Brain microvascular endothelial cell (primary cell): ENCODE data around the gene ITIH1.

Experiments used
- DNase-seq: peaks from one replicate; pipeline ENCODE4 v3.0.0-alpha.2; 2020
- H3K27ac ChIP-seq: fragments of 250-450 bp; sonication (Bioruptor Pico); 2 replicates; pipeline ENCODE4 v1.5.1; 2020; ENCODE audit warnings: mild to moderate bottlenecking, moderate library complexity
- H3K27me3 ChIP-seq: fragments of 250-450 bp; sonication (Bioruptor Pico); replicated peaks from 2 replicates; pipeline ENCODE4 v1.5.1; 2020; ENCODE audit warnings: mild to moderate bottlenecking
- H3K36me3 ChIP-seq: fragments of 250-450 bp; sonication (Bioruptor Pico); replicated peaks from 2 replicates; pipeline ENCODE4 v1.5.1; 2020; ENCODE audit warnings: mild to moderate bottlenecking
- H3K4me3 ChIP-seq: 2 replicates; pipeline ENCODE4 v1.5.1; 2011; ENCODE audit warnings: low read depth, mild to moderate bottlenecking, control low read depth, low read length, moderate library complexity
- in situ Hi-C: cut with HindIII; loops from 2 replicates; pipeline ENCODE4 v1.10.0; 2017; ENCODE audit warnings: low sequenced_read_pairs, low pct_ligation_motif_present
- TF ChIP-seq, protein P1 (sequence below): IDR thresholded peaks from 2 replicates; pipeline ENCODE4 v1.5.1; 2011; ENCODE audit warnings: low read depth, mild to moderate bottlenecking, moderate library complexity, low read length, control low read depth, inconsistent platforms; ENCODE audit errors: missing control alignments

ITIH1 gene

DNA sequence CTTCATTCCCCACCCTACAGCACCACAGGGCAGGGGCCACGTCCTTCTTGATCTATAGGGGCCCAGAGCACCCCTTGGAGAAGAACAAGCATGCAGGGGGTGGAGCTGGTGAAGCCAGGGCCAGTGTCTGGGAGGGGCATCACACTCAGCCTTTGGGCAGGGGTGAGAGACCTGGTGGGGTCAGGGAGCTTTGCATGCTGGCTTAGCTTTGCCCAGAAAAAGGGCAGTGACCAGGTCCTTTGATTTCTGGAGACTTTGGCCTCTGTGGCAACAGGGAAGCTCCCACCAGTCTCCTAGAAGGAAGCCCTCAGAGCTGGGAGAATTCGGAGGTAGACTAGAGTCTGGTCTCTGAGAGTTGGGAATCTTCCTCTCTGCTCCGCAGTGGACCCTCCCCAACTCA is 52.1 kb downstream of the ITIH1 start:
- no peak for DNase-seq
- no peak overlapping the region for H3K27ac ChIP-seq
- TF ChIP-seq, protein P1, sequence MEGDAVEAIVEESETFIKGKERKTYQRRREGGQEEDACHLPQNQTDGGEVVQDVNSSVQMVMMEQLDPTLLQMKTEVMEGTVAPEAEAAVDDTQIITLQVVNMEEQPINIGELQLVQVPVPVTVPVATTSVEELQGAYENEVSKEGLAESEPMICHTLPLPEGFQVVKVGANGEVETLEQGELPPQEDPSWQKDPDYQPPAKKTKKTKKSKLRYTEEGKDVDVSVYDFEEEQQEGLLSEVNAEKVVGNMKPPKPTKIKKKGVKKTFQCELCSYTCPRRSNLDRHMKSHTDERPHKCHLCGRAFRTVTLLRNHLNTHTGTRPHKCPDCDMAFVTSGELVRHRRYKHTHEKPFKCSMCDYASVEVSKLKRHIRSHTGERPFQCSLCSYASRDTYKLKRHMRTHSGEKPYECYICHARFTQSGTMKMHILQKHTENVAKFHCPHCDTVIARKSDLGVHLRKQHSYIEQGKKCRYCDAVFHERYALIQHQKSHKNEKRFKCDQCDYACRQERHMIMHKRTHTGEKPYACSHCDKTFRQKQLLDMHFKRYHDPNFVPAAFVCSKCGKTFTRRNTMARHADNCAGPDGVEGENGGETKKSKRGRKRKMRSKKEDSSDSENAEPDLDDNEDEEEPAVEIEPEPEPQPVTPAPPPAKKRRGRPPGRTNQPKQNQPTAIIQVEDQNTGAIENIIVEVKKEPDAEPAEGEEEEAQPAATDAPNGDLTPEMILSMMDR, result no peak
- no peak overlapping the region for H3K4me3 ChIP-seq
- no peaks in the 10 kb centered on the region for H3K27me3 ChIP-seq
- in situ Hi-C loops, result no loop called here
- H3K36me3 ChIP-seq, result no peaks in the 10 kb centered on the region

DNA sequence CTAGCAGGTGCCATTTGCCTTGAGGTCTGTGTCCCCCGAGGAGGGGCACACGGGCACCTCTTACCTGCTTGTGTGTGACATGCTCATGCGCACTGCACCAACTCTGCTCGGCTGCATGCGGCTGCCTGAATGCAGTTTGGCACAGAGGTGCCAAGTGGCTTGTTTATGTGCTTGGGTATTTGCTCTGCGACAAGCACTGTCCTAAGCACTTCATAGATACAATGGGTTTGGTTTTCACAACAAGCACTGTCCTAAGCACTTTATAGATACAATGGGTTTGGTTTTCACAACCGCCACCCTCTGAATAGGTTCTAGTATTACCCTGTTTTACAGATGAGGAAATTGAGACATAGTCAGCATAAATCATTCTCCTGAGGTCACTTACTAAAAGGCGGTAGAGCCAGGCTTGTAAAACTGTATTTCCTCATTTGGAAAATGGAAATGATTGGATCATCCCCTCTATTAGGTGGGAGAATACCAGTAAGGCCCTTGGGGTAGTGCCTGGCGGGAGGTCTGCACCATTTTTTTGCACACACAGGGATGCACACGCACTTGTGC is 52.6 kb downstream of the ITIH1 start:
- no peak for DNase-seq
- in situ Hi-C loops, result no loop called here
- Histone ChIP-seq H3K36me3 (no peaks in the 10 kb centered on the region), H3K4me3 (no peak overlapping the region), H3K27ac (no peak overlapping the region), H3K27me3 (no peaks in the 10 kb centered on the region)
- TF ChIP-seq, protein P1, result no peak

DNA sequence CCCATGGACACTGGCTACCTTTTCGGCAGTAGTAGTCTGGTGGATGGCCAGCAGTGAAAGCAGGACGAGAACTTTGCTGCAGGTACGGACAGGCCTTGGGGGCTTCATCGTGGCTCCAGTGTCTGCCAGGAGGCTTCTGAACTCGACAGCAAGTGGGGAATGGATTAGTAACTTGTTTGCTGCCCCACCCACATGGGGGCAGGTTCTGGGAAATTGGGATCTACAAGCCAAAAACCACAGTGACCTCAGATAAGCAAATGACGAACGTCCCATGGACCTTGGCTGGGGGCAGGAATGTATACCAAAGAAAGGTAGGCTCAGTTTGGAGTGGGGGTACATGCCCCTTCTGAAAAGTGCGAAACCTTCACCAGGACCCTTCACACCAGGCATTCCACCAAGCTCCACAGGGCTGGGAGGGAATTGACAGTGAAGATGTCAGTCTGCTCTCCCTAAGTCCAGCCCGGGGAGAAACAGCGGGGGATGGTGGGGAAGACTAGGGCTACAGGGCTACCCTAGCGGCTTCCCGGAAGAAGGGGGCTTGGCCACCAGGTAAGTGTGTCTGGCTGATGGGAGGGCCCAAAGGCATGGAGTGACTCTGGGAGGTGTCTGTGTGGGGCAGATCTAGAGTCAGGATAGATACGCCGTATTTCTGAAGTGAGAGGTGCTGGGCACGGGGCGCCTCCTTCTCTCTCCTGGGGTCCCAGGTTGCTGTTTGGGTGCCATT is 53.3 kb downstream of the ITIH1 start, which contains the start of gene ITIH4:
TSS of gene ITIH4 (minus strand) at position 138 of the 724 bp plus-strand sequence. CDS start at position 108, 30 bp downstream.
- TF ChIP-seq, protein P1, result no peak
- H3K27ac ChIP-seq, result no peak within 1 kb of the TSS
- in situ Hi-C loops, result no loop called here
- H3K27me3 ChIP-seq, result no peaks in the 10 kb centered on the region
- DNase-seq, result no peak
- H3K4me3 ChIP-seq, result no peak within 1 kb of the TSS
- H3K36me3 ChIP-seq, result no peaks in the 10 kb centered on the region

DNA sequence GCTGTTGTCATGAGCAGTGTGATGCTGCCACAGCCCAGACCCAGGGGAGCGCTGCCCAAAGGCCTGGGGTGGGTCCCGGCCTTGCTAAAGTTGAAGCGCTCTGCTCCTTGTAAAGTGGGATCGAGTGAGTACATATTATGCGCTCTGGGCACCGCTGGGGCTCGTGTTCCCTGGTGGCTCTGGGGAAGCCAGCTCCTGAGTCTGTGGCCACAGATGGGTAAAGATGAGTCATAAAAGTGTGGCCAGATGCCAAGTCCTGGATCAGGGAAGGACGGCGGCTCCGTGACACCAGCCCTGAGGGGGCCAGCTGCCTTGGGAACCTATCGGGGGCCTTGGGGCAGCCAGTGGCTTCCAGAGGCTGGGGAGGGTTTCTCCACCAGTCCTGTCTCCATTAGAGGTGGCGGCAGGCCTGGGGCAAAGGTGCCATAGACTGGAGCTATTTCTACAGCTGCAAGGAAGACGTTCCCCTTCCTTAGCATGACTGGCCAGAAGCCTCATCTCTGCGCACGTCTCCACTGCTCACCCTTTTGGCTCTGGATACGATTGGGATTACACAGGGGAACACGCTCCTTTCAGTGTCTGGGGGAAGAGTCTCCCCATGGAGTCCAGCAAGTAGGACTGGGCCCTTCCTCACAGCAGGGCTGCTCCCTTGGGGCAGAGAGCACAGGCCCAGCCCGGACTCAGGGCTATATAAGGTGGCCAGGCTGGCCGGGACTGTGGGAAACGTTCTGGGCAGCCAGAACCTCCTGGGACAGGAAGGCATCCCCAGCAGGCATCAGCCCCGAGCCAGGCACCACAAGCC is 54.3 kb downstream of the ITIH1 start:
- in situ Hi-C loops, result no loop called here
- H3K27ac ChIP-seq, result no peak overlapping the region
- no peaks in the 10 kb centered on the region for H3K27me3 ChIP-seq
- H3K4me3 ChIP-seq, result no peak overlapping the region
- DNase-seq, result peak; percentile 77
- TF ChIP-seq, protein P1, result no peak
- H3K36me3 ChIP-seq, result no peaks in the 10 kb centered on the region

DNA sequence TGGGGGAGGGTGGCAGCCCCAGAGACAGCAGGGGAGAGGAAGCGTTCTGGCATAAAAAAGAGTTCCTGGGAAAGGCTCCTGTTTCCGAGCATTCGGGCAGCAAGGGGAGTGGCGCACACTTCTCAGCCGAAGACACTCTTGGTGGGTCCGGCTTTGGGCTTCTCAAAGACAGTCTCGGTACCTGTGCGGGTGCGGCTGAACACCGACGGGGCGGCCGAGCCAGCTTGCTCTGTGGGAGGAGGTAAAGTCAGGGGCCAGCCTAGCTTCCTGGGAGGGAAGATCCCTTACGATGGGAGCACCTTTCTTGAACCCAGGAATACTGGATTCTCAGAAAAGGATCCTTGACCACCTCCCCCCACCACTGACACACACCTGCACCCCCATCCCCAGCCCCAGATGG is 55.8 kb downstream of the ITIH1 start:
- H3K27me3 ChIP-seq, result no peaks in the 10 kb centered on the region
- H3K27ac ChIP-seq, result no peak overlapping the region
- TF ChIP-seq, protein P1, result no peak
- no peaks in the 10 kb centered on the region for H3K36me3 ChIP-seq
- H3K4me3 ChIP-seq, result no peak overlapping the region
- in situ Hi-C loops, result no loop called here
- DNase-seq, result no peak
